MG63 (cell line): ENCODE data around the gene PTPRK. TPM values are rescaled to one million over a fixed set of nuclear protein-coding genes. Genes with fewer than 3 reads are reported as not detected.

Experiments
- DNase-seq: peaks from one replicate; pipeline ENCODE4 v3.0.0-alpha.2; 2020
- H3K27me3 ChIP-seq: fragments of 250-450 bp; sonication (Bioruptor Pico); 2 replicates; pipeline ENCODE4 v1.5.1; 2020; ENCODE audit warnings: mild to moderate bottlenecking, moderate library complexity
- H3K36me3 ChIP-seq: fragments of 250-450 bp; sonication (Bioruptor Pico); 2 replicates; pipeline ENCODE4 v1.5.1; 2020; ENCODE audit warnings: mild to moderate bottlenecking, moderate library complexity
- H3K4me3 ChIP-seq: fragments of 250-450 bp; sonication (Bioruptor Pico); 2 replicates; pipeline ENCODE4 v1.5.1; 2020; ENCODE audit warnings: mild to moderate bottlenecking, moderate library complexity
- H3K9me3 ChIP-seq: fragments of 250-450 bp; sonication (Bioruptor Pico); 2 replicates; pipeline ENCODE4 v1.5.1; 2020; ENCODE audit warnings: mild to moderate bottlenecking, moderate library complexity
- total RNA-seq: library from RNA; depleted of rRNA; stranded (reverse); fragments of >200 nt; shearing (Covaris generic); gene quantifications from 2 replicates; pipeline ENCODE4 v1.2.3, GENCODE V29; 2014; ENCODE audit warnings: low replicate concordance

Gene PTPRK
- total RNA-seq, 1 experiment from 2014 or later, result 9.7 TPM

GRCh38 chr6:128246472-128247260 is 273.7 kb downstream of the PTPRK start:
- no peaks in the 10 kb centered on the region for H3K36me3 ChIP-seq
- H3K4me3 ChIP-seq, result no peak overlapping the region
- H3K27me3 ChIP-seq, result no peaks in the 10 kb centered on the region
- no peaks in the 10 kb centered on the region for H3K9me3 ChIP-seq
- DNase-seq, result no peak

- Histone ChIP-seq H3K36me3 (no peaks in the 10 kb centered on the region), H3K4me3 (no peak overlapping the region), H3K27me3 (no peaks in the 10 kb centered on the region), H3K9me3 (no peaks in the 10 kb centered on the region)
- no peak for DNase-seq
These were observed 275.5 kb downstream of the PTPRK start for GRCh38 chr6:128244751-128245405.

- no peaks in the 10 kb centered on the region for H3K9me3 ChIP-seq
- no peak for DNase-seq
These were observed 277.5 kb downstream of the PTPRK start for GRCh38 chr6:128242765-128243403.

GRCh38 chr6:128241216-128241615 is 279.2 kb downstream of the PTPRK start:
- H3K9me3 ChIP-seq, result no peaks in the 10 kb centered on the region
- H3K36me3 ChIP-seq, result no peaks in the 10 kb centered on the region
- H3K27me3 ChIP-seq, result no peaks in the 10 kb centered on the region
- no peak overlapping the region for H3K4me3 ChIP-seq
- no peak for DNase-seq

More at GRCh38 chr6:128242765-128243403, 277.5 kb downstream of the PTPRK start:
- H3K36me3 ChIP-seq, result no peaks in the 10 kb centered on the region
- no peaks in the 10 kb centered on the region for H3K27me3 ChIP-seq
- no peak overlapping the region for H3K4me3 ChIP-seq

GRCh38 chr6:128240024-128240428 is 280.4 kb downstream of the PTPRK start:
- no peaks in the 10 kb centered on the region for H3K9me3 ChIP-seq
- no peak for DNase-seq
- no peaks in the 10 kb centered on the region for H3K27me3 ChIP-seq
- H3K4me3 ChIP-seq, result no peak overlapping the region
- H3K36me3 ChIP-seq, result no peaks in the 10 kb centered on the region

- no peak overlapping the region for H3K4me3 ChIP-seq
- H3K27me3 ChIP-seq, result no peaks in the 10 kb centered on the region
- H3K9me3 ChIP-seq, result no peaks in the 10 kb centered on the region
- DNase-seq, result no peak
- no peaks in the 10 kb centered on the region for H3K36me3 ChIP-seq
These were observed 281.3 kb downstream of the PTPRK start for GRCh38 chr6:128239146-128239545.

- Histone ChIP-seq H3K36me3 (no peaks in the 10 kb centered on the region), H3K4me3 (no peak overlapping the region), H3K27me3 (no peaks in the 10 kb centered on the region), H3K9me3 (no peaks in the 10 kb centered on the region)
- no peak for DNase-seq
These were observed 282.2 kb downstream of the PTPRK start for GRCh38 chr6:128238225-128238624.

- H3K36me3 ChIP-seq, result no peaks in the 10 kb centered on the region
- no peaks in the 10 kb centered on the region for H3K27me3 ChIP-seq
- DNase-seq, result no peak
- H3K4me3 ChIP-seq, result no peak overlapping the region
- no peaks in the 10 kb centered on the region for H3K9me3 ChIP-seq
These were observed 284.8 kb downstream of the PTPRK start for GRCh38 chr6:128235556-128235955.

GRCh38 chr6:128233531-128233930 is 286.9 kb downstream of the PTPRK start:
- H3K4me3 ChIP-seq, result no peak overlapping the region
- no peak for DNase-seq
- no peaks in the 10 kb centered on the region for H3K9me3 ChIP-seq
- H3K36me3 ChIP-seq, result no peaks in the 10 kb centered on the region
- H3K27me3 ChIP-seq, result no peaks in the 10 kb centered on the region

GRCh38 chr6:128230267-128230989 is 290.0 kb downstream of the PTPRK start:
- DNase-seq, result no peak
- Histone ChIP-seq H3K9me3 (no peaks in the 10 kb centered on the region), H3K4me3 (no peak overlapping the region), H3K27me3 (no peaks in the 10 kb centered on the region), H3K36me3 (no peaks in the 10 kb centered on the region)

- Histone ChIP-seq H3K4me3 (no peak overlapping the region), H3K9me3 (no peaks in the 10 kb centered on the region), H3K36me3 (no peaks in the 10 kb centered on the region), H3K27me3 (no peaks in the 10 kb centered on the region)
- DNase-seq, result no peak
These were observed 294.8 kb downstream of the PTPRK start for GRCh38 chr6:128225612-128226011.

- Histone ChIP-seq H3K27me3 (no peaks in the 10 kb centered on the region), H3K9me3 (no peaks in the 10 kb centered on the region), H3K36me3 (peaks cover 2% of the 10 kb centered on the region; the same call in 1 of the 2 replicates), H3K4me3 (no peak overlapping the region)
- no peak for DNase-seq
These were observed 303.5 kb downstream of the PTPRK start for GRCh38 chr6:128216917-128217316.

GRCh38 chr6:128209771-128210170 is 310.6 kb downstream of the PTPRK start:
- Histone ChIP-seq H3K36me3 (no peaks in the 10 kb centered on the region; the same call in 1 of the 2 replicates), H3K9me3 (no peaks in the 10 kb centered on the region), H3K4me3 (no peak overlapping the region), H3K27me3 (no peaks in the 10 kb centered on the region)
- peak; percentile 33 for DNase-seq

- no peaks in the 10 kb centered on the region for H3K27me3 ChIP-seq
- H3K36me3 ChIP-seq, result no peaks in the 10 kb centered on the region
- DNase-seq, result no peak
- H3K4me3 ChIP-seq, result no peak overlapping the region
- H3K9me3 ChIP-seq, result no peaks in the 10 kb centered on the region
These were observed 311.4 kb downstream of the PTPRK start for GRCh38 chr6:128208851-128209580.

GRCh38 chr6:128208078-128208477 is 312.3 kb downstream of the PTPRK start:
- Histone ChIP-seq H3K36me3 (no peaks in the 10 kb centered on the region), H3K4me3 (no peak overlapping the region), H3K9me3 (no peaks in the 10 kb centered on the region), H3K27me3 (no peaks in the 10 kb centered on the region)
- no peak for DNase-seq
